BJ (cell line): Measurements from ENCODE around the gene PRAMEF1. TPM values are rescaled to one million over a fixed set of nuclear protein-coding genes. Genes with fewer than 3 reads are reported as not detected.

Source experiments
- CTCF ChIA-PET: fragments of 350-600 bp; formaldehyde crosslinking; extraction: SDS; loops from one replicate; lab custom pipeline; 2021; ENCODE audit warnings: antibody characterized with exemption, inconsistent platforms; lab: Yijun Ruan, JAX
- POLR2A ChIA-PET: fragments of 300-600 bp; sonication (Branson Sonifier 250); formaldehyde crosslinking; extraction: SDS; loops from one replicate; lab custom pipeline; 2021; ENCODE audit warnings: antibody characterized with exemption; lab: Charles Lee
- DNase-seq: peaks from one replicate; pipeline ENCODE4 v3.0.0-alpha.2; 2011; ENCODE audit warnings: low read depth
- H3K27me3 ChIP-seq: 2 replicates; pipeline ENCODE4 v1.6.0; 2011; ENCODE audit warnings: low read length; ENCODE audit not compliant: control insufficient read depth, insufficient read depth
- H3K36me3 ChIP-seq: 2 replicates; pipeline ENCODE4 v1.5.1; 2011; ENCODE audit warnings: low read length; ENCODE audit not compliant: control insufficient read depth, insufficient read depth
- H3K4me3 ChIP-seq: 2 replicates; pipeline ENCODE4 v1.5.1; 2011; ENCODE audit warnings: low read depth, mild to moderate bottlenecking, control low read depth, low read length
- polyA plus RNA-seq: library from polyadenylated mRNA; depleted of rRNA; stranded (reverse); fragments of >200 nt; gene quantifications from 2 replicates; pipeline ENCODE4 v1.2.3, GENCODE V29; 2011
- TF ChIP-seq, protein P1 (sequence below): IDR thresholded peaks from 2 replicates; pipeline ENCODE4 v1.5.1; 2011; ENCODE audit warnings: low read depth, mild to moderate bottlenecking, control low read depth, inconsistent platforms, low read length, moderate library complexity; ENCODE audit not compliant: insufficient read depth

PRAMEF1 gene
- polyA plus RNA-seq, 1 experiment = not detected

DNA sequence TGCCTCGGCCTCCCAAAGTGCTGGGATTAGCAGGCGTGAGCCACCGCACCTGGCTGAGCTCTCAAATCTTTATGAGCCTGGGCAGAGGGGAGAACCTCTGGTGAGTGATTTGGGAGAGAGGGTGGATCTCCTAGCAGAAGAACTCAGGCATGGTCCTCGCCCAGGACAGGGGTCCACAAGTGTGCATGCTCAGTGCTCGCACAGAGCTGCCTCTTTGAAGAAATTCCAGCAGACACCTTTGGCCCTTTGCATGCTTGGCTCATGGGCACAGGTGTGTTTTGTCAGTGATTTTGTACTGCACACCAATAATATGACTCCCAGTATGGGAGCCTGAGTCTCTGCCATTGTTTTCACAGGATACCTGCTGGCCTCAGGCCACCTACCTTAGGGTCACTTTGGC is 29.4 kb upstream of the PRAMEF1 start:
- no peaks in the 10 kb centered on the region for H3K27me3 ChIP-seq
- no peak for DNase-seq
- ChIA-PET POLR2A (no interaction called here), CTCF (no interaction called here)
- no peak overlapping the region for H3K4me3 ChIP-seq
- TF ChIP-seq, protein P1, sequence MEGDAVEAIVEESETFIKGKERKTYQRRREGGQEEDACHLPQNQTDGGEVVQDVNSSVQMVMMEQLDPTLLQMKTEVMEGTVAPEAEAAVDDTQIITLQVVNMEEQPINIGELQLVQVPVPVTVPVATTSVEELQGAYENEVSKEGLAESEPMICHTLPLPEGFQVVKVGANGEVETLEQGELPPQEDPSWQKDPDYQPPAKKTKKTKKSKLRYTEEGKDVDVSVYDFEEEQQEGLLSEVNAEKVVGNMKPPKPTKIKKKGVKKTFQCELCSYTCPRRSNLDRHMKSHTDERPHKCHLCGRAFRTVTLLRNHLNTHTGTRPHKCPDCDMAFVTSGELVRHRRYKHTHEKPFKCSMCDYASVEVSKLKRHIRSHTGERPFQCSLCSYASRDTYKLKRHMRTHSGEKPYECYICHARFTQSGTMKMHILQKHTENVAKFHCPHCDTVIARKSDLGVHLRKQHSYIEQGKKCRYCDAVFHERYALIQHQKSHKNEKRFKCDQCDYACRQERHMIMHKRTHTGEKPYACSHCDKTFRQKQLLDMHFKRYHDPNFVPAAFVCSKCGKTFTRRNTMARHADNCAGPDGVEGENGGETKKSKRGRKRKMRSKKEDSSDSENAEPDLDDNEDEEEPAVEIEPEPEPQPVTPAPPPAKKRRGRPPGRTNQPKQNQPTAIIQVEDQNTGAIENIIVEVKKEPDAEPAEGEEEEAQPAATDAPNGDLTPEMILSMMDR = no peak
- no peaks in the 10 kb centered on the region for H3K36me3 ChIP-seq

DNA sequence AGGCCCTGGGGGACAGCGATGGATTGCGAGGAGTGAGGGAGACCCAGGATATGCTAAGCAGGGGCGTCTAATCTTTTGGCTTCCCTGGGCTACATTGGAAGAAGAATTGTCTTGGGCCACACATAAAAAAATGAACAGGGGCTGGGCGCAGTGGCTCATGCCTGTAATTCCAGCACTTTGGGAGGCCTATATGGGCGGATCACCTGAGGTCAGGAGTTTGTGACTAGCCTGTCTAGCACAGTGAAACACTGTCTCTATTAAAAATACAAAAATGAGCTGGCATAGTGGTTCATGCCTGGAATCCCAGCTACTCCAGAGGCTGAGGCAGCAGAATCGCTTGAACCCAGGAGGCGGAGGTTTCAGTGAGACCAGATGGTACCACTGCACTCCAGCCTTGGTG is 28.4 kb upstream of the PRAMEF1 start:
- no peaks in the 10 kb centered on the region for H3K36me3 ChIP-seq
- CTCF ChIA-PET = interaction anchor here (1.1 kb wide), 1 partner anchor 206 kb away, joined by 3 read pairs; no protein-coding TSS in a partner anchor

DNA sequence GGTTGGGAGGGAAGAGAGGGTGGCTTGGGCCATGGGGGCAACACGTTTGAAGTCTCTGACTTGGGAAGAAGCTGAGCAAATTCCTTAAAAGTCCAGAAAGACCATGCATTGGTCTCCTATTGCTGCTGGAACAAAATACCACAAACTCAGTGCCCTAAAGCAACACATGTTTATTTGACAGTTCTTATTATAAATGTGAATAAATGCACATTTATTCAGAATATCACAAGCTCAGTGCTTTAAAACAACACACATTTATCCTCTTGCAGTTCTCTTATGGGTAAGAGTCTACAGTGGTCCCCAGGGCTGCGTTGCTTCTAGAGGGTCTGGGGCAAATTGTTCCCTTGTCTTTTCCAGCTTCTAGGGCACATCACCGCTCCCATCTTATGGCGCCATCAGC is 27.7 kb upstream of the PRAMEF1 start:
- DNase-seq = no peak
- ChIA-PET POLR2A (no interaction called here), CTCF (interaction anchor here (1.1 kb wide), 1 partner anchor 207 kb away, joined by 3 read pairs; no protein-coding TSS in a partner anchor)
- H3K27me3 ChIP-seq = no peaks in the 10 kb centered on the region
- H3K4me3 ChIP-seq = no peak overlapping the region
- H3K36me3 ChIP-seq = no peaks in the 10 kb centered on the region
- TF ChIP-seq, protein P1 = no peak

More for the DNA sequence above, 28.4 kb upstream of the PRAMEF1 start:
- H3K27me3 ChIP-seq = no peaks in the 10 kb centered on the region
- H3K4me3 ChIP-seq = no peak overlapping the region
- TF ChIP-seq, protein P1 = no peak
- POLR2A ChIA-PET = no interaction called here
- no peak for DNase-seq

- no peak for DNase-seq
- ChIA-PET POLR2A (no interaction called here), CTCF (interaction anchor here (0.8 kb wide), 1 partner anchor 639 kb away, joined by 3 read pairs; no protein-coding TSS in a partner anchor)
- no peak overlapping the region for H3K4me3 ChIP-seq
- no peaks in the 10 kb centered on the region for H3K36me3 ChIP-seq
- no peaks in the 10 kb centered on the region for H3K27me3 ChIP-seq
- TF ChIP-seq, protein P1 = no peak
These were observed 27.2 kb upstream of the PRAMEF1 start for GRCh38 chr1:12764016-12764415.

DNA sequence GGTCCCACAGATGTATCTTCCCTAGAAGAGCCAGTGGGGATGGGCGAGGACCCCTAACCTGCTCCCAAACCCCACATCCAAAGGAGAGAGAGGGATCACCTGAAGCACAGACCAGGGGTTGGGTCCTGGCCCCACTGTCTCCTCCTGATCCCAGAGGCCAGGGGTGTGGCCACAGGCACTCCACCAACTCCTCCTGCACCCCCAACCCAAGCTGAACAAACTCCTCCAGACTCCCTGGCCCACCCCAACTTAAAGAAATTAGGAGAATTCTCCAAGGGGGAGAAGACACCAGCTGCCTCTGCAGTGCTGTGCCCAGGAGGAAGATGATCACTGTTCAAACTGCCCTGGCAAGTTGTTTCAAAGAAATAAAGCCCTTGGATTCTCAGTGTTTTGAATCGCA is 22.2 kb upstream of the PRAMEF1 start:
- ChIA-PET CTCF (no interaction called here), POLR2A (no interaction called here)
- TF ChIP-seq, protein P1 = no peak
- H3K4me3 ChIP-seq = no peak overlapping the region
- H3K36me3 ChIP-seq = no peaks in the 10 kb centered on the region
- DNase-seq = no peak
- no peaks in the 10 kb centered on the region for H3K27me3 ChIP-seq
